ENCODE measurements around the gene ADAM12. TPM values are rescaled to one million over a fixed set of nuclear protein-coding genes. Genes with fewer than 3 reads are reported as not detected.

Gene ADAM12
- total and polyA plus RNA-seq, 2 donors (not counting 3 experiments of a cell fraction or from before 2014, with no cell fraction given): 0.22 to 0.33 TPM

- dilution Hi-C loops (cut with MboI; ENCODE audit: extremely low pct_ligation_motif_present, low sequenced_read_pairs): no loop called here
- no peaks in the 10 kb centered on the region for H3K9me3 ChIP-seq (replicated peaks; ENCODE audit: control insufficient read depth, insufficient read depth, low read length)
These were observed 138.2 kb downstream of the ADAM12 start for GRCh38 chr10:126250045-126250444.

More at GRCh38 chr10:126250045-126250444, 138.2 kb downstream of the ADAM12 start:
- CTCF ChIA-PET: no interaction called here
- Histone ChIP-seq H3K4me3 (replicated peaks in 1 of 3; ENCODE audit: insufficient read depth in 1 of 3, low read depth in 1 of 3, low read length in 3 of 3) (no peak overlapping the region), H3K9me1 (replicated peaks; ENCODE audit: control insufficient read depth, extremely low read depth, insufficient read depth, low read length) (no peaks in the 10 kb centered on the region), H4K20me1 (replicated peaks; ENCODE audit: control insufficient read depth, extremely low read depth, insufficient read depth, low read length) (no peaks in the 10 kb centered on the region), H3K9ac (replicated peaks; ENCODE audit: extremely low read depth, insufficient read depth, low read length) (no peak overlapping the region), H3K27ac (ENCODE audit: insufficient read depth, low read depth, low read length) (no peak overlapping the region), H3K36me3 (ENCODE audit: control insufficient read depth in 2 of 2, extremely low read depth in 1 of 2, insufficient read depth in 2 of 2, low read length in 2 of 2) (no peaks in the 10 kb centered on the region), H2AFZ (ENCODE audit: low read depth, low read length) (no peak overlapping the region), H3K27me3 (ENCODE audit: control insufficient read depth in 2 of 2, insufficient read depth in 2 of 2, low read length in 2 of 2) (no peaks in the 10 kb centered on the region), H3K79me2 (ENCODE audit: control insufficient read depth, insufficient read depth, low read length) (no peaks in the 10 kb centered on the region), H3K4me1 (ENCODE audit: control insufficient read depth, extremely low read depth, insufficient read depth, low read length) (peaks cover 10% of the 10 kb centered on the region), H3K4me2 (ENCODE audit: insufficient read depth, low read length) (no peak overlapping the region)
- no peak for TF ChIP-seq MYC (IDR thresholded peaks at IDR 0.05; ENCODE audit: low read depth, low read length)
- TF ChIP-seq CTCF (IDR thresholded peaks at IDR 0.05; ENCODE audit: extremely low read depth in 1 of 2, insufficient read depth in 1 of 2, low read depth in 1 of 2, low read length in 2 of 2): no peak
- TF ChIP-seq MAX (IDR thresholded peaks at IDR 0.05; ENCODE audit: insufficient read depth, insufficient read length): no peak
- no peak for TF ChIP-seq JUN (IDR thresholded peaks at IDR 0.05; ENCODE audit: borderline replicate concordance, insufficient read depth, insufficient read length, low read depth)
- no peak for TF ChIP-seq POLR2AphosphoS5 (IDR thresholded peaks at IDR 0.05; ENCODE audit: insufficient read depth, low read depth, low read length)
- TF ChIP-seq EZH2 (IDR thresholded peaks at IDR 0.05; ENCODE audit: borderline replicate concordance, low read depth, low read length, severe bottlenecking): no peak
- TF ChIP-seq FOS (IDR thresholded peaks at IDR 0.05; ENCODE audit: borderline replicate concordance, insufficient read depth, low read length): no peak
- TF ChIP-seq GATA2 (IDR thresholded peaks at IDR 0.05; ENCODE audit: insufficient read depth, insufficient read length, low read depth, low read length): no peak
- TF ChIP-seq POLR2A (IDR thresholded peaks at IDR 0.05; ENCODE audit: low read depth, low read length): no peak
- intact Hi-C loops (cut with micrococcal nuclease): no loop called here
- no peak for DNase-seq (ENCODE audit: low read depth, low spot score)
- no peak for FAIRE-seq
- POLR2A ChIA-PET: no interaction called here
- no TSS peak for BruUV-seq (replicated peaks)
